HUES48 (cell line): ENCODE results near the gene ANGPTL1.

ENCODE experiments used
- H3K27ac ChIP-seq: one replicate; pipeline ENCODE4 v1.7.0; 2013; ENCODE audit warnings: low read depth, low read length, inconsistent platforms
- H3K27me3 ChIP-seq: 2 replicates; pipeline ENCODE4 v1.6.1; 2013; ENCODE audit warnings: mild to moderate bottlenecking, low read length; ENCODE audit not compliant: control insufficient read depth, insufficient read depth
- H3K36me3 ChIP-seq: 2 replicates; pipeline ENCODE4 v1.6.1; 2013; ENCODE audit warnings: low read length; ENCODE audit not compliant: control insufficient read depth, insufficient read depth
- H3K4me1 ChIP-seq: 2 replicates; pipeline ENCODE4 v1.6.1; 2013; ENCODE audit warnings: mild to moderate bottlenecking, low read length; ENCODE audit not compliant: control insufficient read depth, insufficient read depth
- H3K4me3 ChIP-seq: 2 replicates; pipeline ENCODE4 v1.5.1; 2013; ENCODE audit warnings: mild to moderate bottlenecking, low read depth, low read length
- H3K9ac ChIP-seq: 2 replicates; pipeline ENCODE4 v1.6.1; 2013; ENCODE audit warnings: mild to moderate bottlenecking, low read depth, low read length, moderate library complexity
- H3K9me3 ChIP-seq: 2 replicates; pipeline ENCODE4 v1.6.1; 2013; ENCODE audit warnings: low read length; ENCODE audit not compliant: control insufficient read depth, insufficient read depth

The ANGPTL1 gene

GRCh38 chr1:178821134-178821866 lies 49.6 kb downstream of the ANGPTL1 start:
- Histone ChIP-seq H3K9me3 (no peaks in the 10 kb centered on the region), H3K4me3 (no peak overlapping the region), H3K27me3 (no peaks in the 10 kb centered on the region), H3K4me1 (no peaks in the 10 kb centered on the region), H3K27ac (no peak overlapping the region), H3K36me3 (no peaks in the 10 kb centered on the region), H3K9ac (no peak overlapping the region)

GRCh38 chr1:178819123-178819522 lies 51.8 kb downstream of the ANGPTL1 start:
- no peaks in the 10 kb centered on the region for H3K36me3 ChIP-seq
- H3K27me3 ChIP-seq = no peaks in the 10 kb centered on the region
- no peaks in the 10 kb centered on the region for H3K4me1 ChIP-seq
- H3K27ac ChIP-seq = no peak overlapping the region
- H3K4me3 ChIP-seq = no peak overlapping the region
- H3K9ac ChIP-seq = no peak overlapping the region
- no peaks in the 10 kb centered on the region for H3K9me3 ChIP-seq

GRCh38 chr1:178818416-178818815 lies 52.5 kb downstream of the ANGPTL1 start:
- Histone ChIP-seq H3K9me3 (no peaks in the 10 kb centered on the region), H3K36me3 (no peaks in the 10 kb centered on the region), H3K27ac (no peak overlapping the region), H3K4me3 (no peak overlapping the region), H3K4me1 (no peaks in the 10 kb centered on the region), H3K27me3 (no peaks in the 10 kb centered on the region), H3K9ac (no peak overlapping the region)

DNA sequence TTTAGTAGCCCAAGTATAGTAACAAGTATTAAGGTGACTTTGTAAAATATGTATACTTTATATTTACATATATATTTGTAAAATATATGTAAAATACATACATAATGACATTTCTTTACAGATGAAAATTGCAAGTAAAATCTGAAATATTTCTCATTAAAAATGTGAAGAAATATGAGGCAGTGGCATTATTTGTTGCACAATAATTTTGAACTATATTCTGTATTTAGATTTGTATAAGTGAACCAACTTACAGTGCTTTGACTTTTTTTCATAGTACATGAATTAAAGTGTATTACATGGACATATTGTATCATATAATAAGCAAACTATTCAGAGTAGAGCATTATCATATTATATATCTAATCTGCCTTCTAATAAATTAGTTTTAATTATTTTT lies 60.3 kb downstream of the ANGPTL1 start:
- Histone ChIP-seq H3K36me3 (peaks cover 14% of the 10 kb centered on the region; the same call in 1 of the 2 replicates), H3K27ac (no peak overlapping the region), H3K4me3 (no peak overlapping the region), H3K27me3 (no peaks in the 10 kb centered on the region), H3K9ac (no peak overlapping the region), H3K4me1 (0 out of 2 replicates have a peak, but pooled peaks cover 3% of the 10 kb centered on the region), H3K9me3 (no peaks in the 10 kb centered on the region)

DNA sequence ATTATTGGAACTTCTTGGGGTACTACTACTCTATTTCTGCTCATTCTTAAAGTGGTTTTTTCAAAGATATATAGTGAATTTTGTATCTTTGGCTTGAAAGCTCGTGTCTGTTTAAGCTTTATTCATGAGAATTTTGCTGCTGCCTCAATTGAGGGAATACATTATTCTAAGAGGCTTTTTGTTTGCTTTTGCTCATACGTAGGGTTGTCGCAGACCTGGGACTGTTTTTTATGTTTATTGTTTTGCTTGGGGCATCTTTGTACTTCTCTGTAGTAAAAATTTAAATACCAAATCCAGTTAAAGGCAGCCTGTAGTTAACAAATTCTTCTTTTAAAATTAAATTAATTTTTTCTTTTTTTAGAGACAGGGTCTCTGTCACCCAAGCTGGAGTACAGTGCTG lies 62.3 kb downstream of the ANGPTL1 start:
- H3K27ac ChIP-seq = no peak overlapping the region
- no peaks in the 10 kb centered on the region for H3K9me3 ChIP-seq
- no peak overlapping the region for H3K4me3 ChIP-seq
- no peak overlapping the region for H3K9ac ChIP-seq
- H3K4me1 ChIP-seq = 0 out of 2 replicates have a peak, but pooled peaks cover 3% of the 10 kb centered on the region
- no peaks in the 10 kb centered on the region for H3K27me3 ChIP-seq
- H3K36me3 ChIP-seq = peaks cover 14% of the 10 kb centered on the region; the same call in 1 of the 2 replicates

GRCh38 chr1:178806665-178807300 lies 64.1 kb downstream of the ANGPTL1 start:
- Histone ChIP-seq H3K4me3 (no peak overlapping the region), H3K27me3 (no peaks in the 10 kb centered on the region), H3K9ac (no peak overlapping the region), H3K36me3 (peaks cover 13% of the 10 kb centered on the region), H3K9me3 (no peaks in the 10 kb centered on the region), H3K4me1 (0 out of 2 replicates have a peak, but pooled peaks cover 3% of the 10 kb centered on the region), H3K27ac (no peak overlapping the region)

DNA sequence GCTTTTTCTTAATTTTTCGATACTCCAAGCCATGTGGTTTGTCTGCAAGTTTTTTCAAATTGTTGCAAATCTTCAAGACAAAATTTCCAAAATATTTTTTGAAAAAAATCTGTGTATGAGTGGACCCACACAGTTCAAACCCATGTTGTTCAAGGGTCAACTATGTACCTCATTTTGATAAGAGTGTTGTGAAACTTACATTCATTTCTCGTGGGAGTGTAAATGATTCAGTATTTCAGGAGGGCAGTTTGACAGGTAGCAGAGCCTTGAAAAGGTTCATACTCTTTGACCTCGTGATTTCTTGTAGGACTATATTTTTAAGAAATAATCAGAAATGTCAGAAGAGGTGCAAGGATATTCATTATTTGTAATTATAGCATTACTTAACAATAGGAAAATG lies 68.0 kb downstream of the ANGPTL1 start:
- Histone ChIP-seq H3K4me1 (0 out of 2 replicates have a peak, but pooled peaks cover 3% of the 10 kb centered on the region), H3K27me3 (no peaks in the 10 kb centered on the region), H3K27ac (no peak overlapping the region), H3K9me3 (no peaks in the 10 kb centered on the region), H3K4me3 (no peak overlapping the region), H3K36me3 (peaks cover 2% of the 10 kb centered on the region), H3K9ac (no peak overlapping the region)
